PC-9 (cell line): ENCODE results near the gene MAP3K4. TPM values are rescaled to one million over a fixed set of nuclear protein-coding genes. Genes with fewer than 3 reads are reported as not detected.

Source experiments
- BruUV-seq: library from RNA; stranded (reverse); fragments of 400-500 nt; replicated peaks from 2 replicates; lab custom pipeline; 2021; lab: Mats Ljungman, UMichigan
- CTCF ChIA-PET: fragments of 300-600 bp; sonication (Branson Sonifier 250); formaldehyde crosslinking; loops from one replicate; lab custom pipeline; 2022; ENCODE audit warnings: antibody characterized with exemption; lab: Charles Lee
- POLR2A ChIA-PET: fragments of 300-600 bp; sonication (Branson Sonifier 250); formaldehyde crosslinking; loops from one replicate; lab custom pipeline; 2022; ENCODE audit warnings: antibody characterized with exemption; ENCODE audit not compliant: unreplicated experiment; lab: Charles Lee
- DNase-seq, 2 experiments: peaks; one replicate each; pipeline versions ENCODE4 v3.0.0 to v3.0.0-alpha.2; 2015 to 2022; ENCODE audit warnings: mixed read lengths in 1 of 2
- H2AFZ ChIP-seq: fragments of 200-600 bp; sonication (generic); 2 replicates; pipeline ENCODE4 v1.8.1; 2017; ENCODE audit warnings: antibody characterized with exemption
- H3F3A ChIP-seq: fragments of 200-600 bp; sonication (generic); 2 replicates; pipeline ENCODE4 v1.8.1; 2017; ENCODE audit warnings: antibody characterized with exemption, mild to moderate bottlenecking, low read depth; ENCODE audit not compliant: insufficient read depth
- H3K27ac ChIP-seq: fragments of 200-600 bp; sonication (generic); 2 replicates; pipeline ENCODE4 v1.6.1; 2016; ENCODE audit warnings: mixed run types
- H3K27me3 ChIP-seq: fragments of 200-600 bp; sonication (generic); 2 replicates; pipeline ENCODE4 v1.6.1; 2016; ENCODE audit warnings: low read depth, mixed run types; ENCODE audit not compliant: insufficient read depth
- H3K36me3 ChIP-seq: fragments of 200-600 bp; sonication (generic); 2 replicates; pipeline ENCODE4 v1.6.1; 2016; ENCODE audit warnings: low read depth, mixed run types
- H3K4me1 ChIP-seq: fragments of 200-600 bp; sonication (generic); replicated peaks from 2 replicates; pipeline ENCODE4 v1.6.1; 2016; ENCODE audit warnings: mixed run types; ENCODE audit not compliant: insufficient read depth
- H3K4me2 ChIP-seq: fragments of 200-600 bp; sonication (generic); 2 replicates; pipeline ENCODE4 v1.6.1; 2017; ENCODE audit warnings: mixed run types
- H3K4me3 ChIP-seq: fragments of 200-600 bp; sonication (generic); 2 replicates; pipeline ENCODE4 v1.6.1; 2016; ENCODE audit warnings: mixed run types
- H3K79me2 ChIP-seq: fragments of 200-600 bp; sonication (generic); 2 replicates; pipeline ENCODE4 v1.6.1; 2017; ENCODE audit warnings: low read depth, mixed run types
- H3K9me2 ChIP-seq: fragments of 200-600 bp; sonication (generic); 2 replicates; pipeline ENCODE4 v1.8.1; 2017; ENCODE audit warnings: mild to moderate bottlenecking; ENCODE audit not compliant: insufficient read depth
- H3K9me3 ChIP-seq: fragments of 200-600 bp; sonication (generic); 2 replicates; pipeline ENCODE4 v1.8.1; 2016; ENCODE audit warnings: low read depth; ENCODE audit not compliant: insufficient read depth
- H4K20me1 ChIP-seq: fragments of 200-600 bp; sonication (generic); 2 replicates; pipeline ENCODE4 v1.8.1; 2017; ENCODE audit not compliant: insufficient read depth
- CTCF ChIP-seq: fragments of 200-600 bp; sonication (generic); conservative IDR thresholded peaks from 2 replicates; pipeline ENCODE4 v1.6.1; 2017; ENCODE audit warnings: mixed run types, antibody characterized with exemption, mild to moderate bottlenecking, moderate library complexity
- EZH2 ChIP-seq: fragments of 200-600 bp; sonication (generic); IDR thresholded peaks from 2 replicates; pipeline ENCODE4 v1.8.0; 2017; ENCODE audit warnings: antibody characterized with exemption, low read depth
- intact Hi-C: fragments of 100-400 bp; cut with micrococcal nuclease; formaldehyde crosslinking; loops from one replicate; pipeline ENCODE4 v1.10.0; 2022; ENCODE audit not compliant: unreplicated experiment
- total RNA-seq: library from RNA; stranded (reverse); gene quantifications from 2 replicates; pipeline ENCODE4 v1.2.3, GENCODE V29; 2021

Gene MAP3K4
- total RNA-seq, 1 experiment from 2014 or later, result 13.0 TPM

DNA sequence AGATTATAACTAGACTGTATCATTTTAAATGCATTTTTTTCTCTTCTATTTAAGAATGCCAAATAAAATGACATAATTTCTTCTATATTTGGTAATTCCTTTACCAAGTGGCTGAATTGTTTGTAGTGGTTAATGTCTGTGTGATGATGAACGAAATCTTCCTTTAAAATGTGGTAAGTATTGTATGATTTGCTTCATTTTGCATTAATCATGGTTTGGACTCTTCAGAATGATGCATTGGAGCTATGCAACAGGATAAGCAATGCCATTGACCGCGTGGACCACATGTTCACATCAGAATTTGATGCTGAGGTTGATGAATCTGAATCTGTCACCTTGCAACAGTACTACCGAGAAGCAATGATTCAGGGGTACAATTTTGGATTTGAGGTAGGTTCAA is 99.6 kb downstream of the MAP3K4 start:
- no peak overlapping the region for H3K4me2 ChIP-seq
- 0 out of 2 replicates have a peak, but pooled peaks cover 5% of the 10 kb centered on the region for H4K20me1 ChIP-seq
- H3F3A ChIP-seq, result no peaks in the 10 kb centered on the region; the same call in 1 of the 2 replicates
- ChIA-PET CTCF (no interaction called here), POLR2A (no interaction called here)
- intact Hi-C loops, result no loop called here
- no peak overlapping the region for H3K4me3 ChIP-seq
- no peaks in the 10 kb centered on the region for H3K79me2 ChIP-seq
- no TSS peak for BruUV-seq
- H2AFZ ChIP-seq, result no peak overlapping the region
- H3K4me1 ChIP-seq, result no peaks in the 10 kb centered on the region
- H3K27ac ChIP-seq, result no peak overlapping the region
- H3K27me3 ChIP-seq, result no peaks in the 10 kb centered on the region
- peaks cover 10% of the 10 kb centered on the region; the same call in 1 of the 2 replicates for H3K36me3 ChIP-seq
- no peaks in the 10 kb centered on the region for H3K9me2 ChIP-seq
- DNase-seq, result no peak
- no peaks in the 10 kb centered on the region for H3K9me3 ChIP-seq
- TF ChIP-seq CTCF, result no peak

DNA sequence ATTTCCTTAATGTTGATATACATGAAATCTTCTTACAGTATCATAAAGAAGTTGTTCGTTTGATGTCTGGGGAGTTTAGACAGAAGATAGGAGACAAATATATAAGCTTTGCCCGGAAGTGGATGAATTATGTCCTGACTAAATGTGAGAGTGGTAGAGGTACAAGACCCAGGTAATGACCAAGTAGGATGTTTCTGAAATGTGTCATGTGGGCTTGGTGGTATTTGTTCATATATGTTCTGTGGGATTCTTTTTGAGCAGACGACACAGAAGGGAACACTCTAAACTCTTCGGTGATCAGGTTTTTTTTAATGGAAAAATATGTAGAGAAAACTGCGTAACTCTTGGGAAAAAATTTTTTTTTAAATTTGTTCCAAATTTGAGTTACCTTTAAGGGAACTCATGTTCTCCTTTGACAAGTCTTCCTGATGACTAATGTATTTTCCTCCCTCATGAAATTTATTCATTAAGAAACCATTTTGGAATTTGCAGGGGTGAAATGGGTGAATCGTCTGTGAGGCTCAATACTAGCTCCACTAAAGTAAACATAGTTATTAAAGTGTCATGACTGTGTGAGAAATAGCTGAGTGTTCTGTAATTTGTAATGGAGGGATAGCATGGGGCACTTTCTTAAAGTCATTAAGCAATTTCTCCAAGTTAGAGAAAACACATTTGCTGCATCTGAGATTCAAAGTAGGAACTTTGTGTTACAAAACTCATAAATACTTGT is 100.6 kb downstream of the MAP3K4 start:
- intact Hi-C loops, result no loop called here
- Histone ChIP-seq H3K9me3 (no peaks in the 10 kb centered on the region), H3K36me3 (peaks cover 9% of the 10 kb centered on the region; the same call in 1 of the 2 replicates), H3K4me2 (no peak overlapping the region), H3K4me1 (no peaks in the 10 kb centered on the region), H3K9me2 (no peaks in the 10 kb centered on the region), H4K20me1 (0 out of 2 replicates have a peak, but pooled peaks cover 5% of the 10 kb centered on the region), H3K4me3 (no peak overlapping the region), H3K27ac (no peak overlapping the region), H2AFZ (no peak overlapping the region), H3F3A (no peaks in the 10 kb centered on the region; the same call in 1 of the 2 replicates), H3K27me3 (no peaks in the 10 kb centered on the region), H3K79me2 (no peaks in the 10 kb centered on the region)
- ChIA-PET CTCF (no interaction called here), POLR2A (no interaction called here)
- TF ChIP-seq EZH2, result no peak
- no peak for TF ChIP-seq CTCF
- no TSS peak for BruUV-seq
- DNase-seq, result no peak

GRCh38 chr6:161094955-161095354 is 103.4 kb downstream of the MAP3K4 start:
- no peak overlapping the region for H3K4me2 ChIP-seq
- TF ChIP-seq EZH2 (no peak), CTCF (no peak)
- H4K20me1 ChIP-seq, result 0 out of 2 replicates have a peak, but pooled peaks cover 5% of the 10 kb centered on the region
- BruUV-seq, result no TSS peak
- no peak overlapping the region for H3K27ac ChIP-seq
- no peaks in the 10 kb centered on the region for H3K27me3 ChIP-seq
- no peaks in the 10 kb centered on the region; the same call in 1 of the 2 replicates for H3F3A ChIP-seq
- ChIA-PET POLR2A (no interaction called here), CTCF (no interaction called here)
- no peaks in the 10 kb centered on the region for H3K79me2 ChIP-seq
- DNase-seq, result no peak
- intact Hi-C loops, result no loop called here
- H3K36me3 ChIP-seq, result 0 out of 2 replicates have a peak, but pooled peaks cover 9% of the 10 kb centered on the region
- no peak overlapping the region for H3K4me3 ChIP-seq
- H3K9me2 ChIP-seq, result no peaks in the 10 kb centered on the region
- no peak overlapping the region for H2AFZ ChIP-seq
- no peaks in the 10 kb centered on the region for H3K4me1 ChIP-seq
- no peaks in the 10 kb centered on the region for H3K9me3 ChIP-seq
